ENCODE measurements around the gene ELP2.

DNA sequence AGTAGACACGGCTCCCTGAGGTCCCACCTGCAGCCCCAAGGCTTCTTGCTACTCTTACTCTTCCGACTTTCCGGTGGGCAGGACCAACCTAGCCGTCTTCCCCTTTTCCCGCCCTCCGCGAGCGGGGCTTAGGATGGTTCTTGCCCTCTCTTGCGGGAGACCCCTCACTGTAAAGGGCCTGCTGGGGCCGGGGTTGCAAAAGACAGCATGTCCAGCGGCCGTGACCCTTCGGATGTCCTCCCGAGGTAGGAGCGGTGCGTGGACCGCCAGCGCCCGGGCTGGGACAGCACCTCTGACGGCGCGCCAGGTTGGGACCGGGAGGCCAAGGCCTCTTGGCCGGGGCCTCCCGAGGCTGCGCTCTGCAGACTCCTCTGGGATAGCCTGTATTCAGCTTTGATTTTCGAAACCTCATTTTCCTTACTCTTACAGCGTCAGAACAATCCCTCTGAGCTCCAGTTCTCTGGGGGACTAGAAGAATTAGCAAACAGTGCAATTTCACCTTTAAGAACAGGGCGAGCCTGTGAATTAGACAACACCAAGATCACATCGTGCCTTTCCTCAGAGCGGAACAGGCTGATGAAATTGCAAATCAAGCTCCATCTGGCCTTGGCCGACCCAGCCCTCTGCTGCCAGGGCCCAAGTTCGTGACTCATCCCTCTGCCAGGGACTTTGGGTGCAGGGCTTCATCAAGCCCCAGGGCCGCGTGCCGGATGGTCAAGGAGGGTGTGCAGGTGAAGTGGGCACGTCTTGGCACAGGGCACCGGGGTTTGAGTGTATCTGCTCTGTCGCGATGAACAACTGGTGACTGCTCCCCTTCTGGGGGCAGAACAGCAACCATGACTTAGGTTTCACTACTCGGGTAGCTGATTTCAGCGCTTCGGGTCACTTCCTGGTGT, 58.4 kb downstream of the ELP2 start:
- TF ChIP-seq EP300 (IDR thresholded peaks at IDR 0.05; ENCODE audit: low read depth) (no peak), POLR2AphosphoS5 (IDR thresholded peaks at IDR 0.05) (no peak), POLR2A (IDR thresholded peaks at IDR 0.05) (no peak)
- TF ChIP-seq, protein P1, sequence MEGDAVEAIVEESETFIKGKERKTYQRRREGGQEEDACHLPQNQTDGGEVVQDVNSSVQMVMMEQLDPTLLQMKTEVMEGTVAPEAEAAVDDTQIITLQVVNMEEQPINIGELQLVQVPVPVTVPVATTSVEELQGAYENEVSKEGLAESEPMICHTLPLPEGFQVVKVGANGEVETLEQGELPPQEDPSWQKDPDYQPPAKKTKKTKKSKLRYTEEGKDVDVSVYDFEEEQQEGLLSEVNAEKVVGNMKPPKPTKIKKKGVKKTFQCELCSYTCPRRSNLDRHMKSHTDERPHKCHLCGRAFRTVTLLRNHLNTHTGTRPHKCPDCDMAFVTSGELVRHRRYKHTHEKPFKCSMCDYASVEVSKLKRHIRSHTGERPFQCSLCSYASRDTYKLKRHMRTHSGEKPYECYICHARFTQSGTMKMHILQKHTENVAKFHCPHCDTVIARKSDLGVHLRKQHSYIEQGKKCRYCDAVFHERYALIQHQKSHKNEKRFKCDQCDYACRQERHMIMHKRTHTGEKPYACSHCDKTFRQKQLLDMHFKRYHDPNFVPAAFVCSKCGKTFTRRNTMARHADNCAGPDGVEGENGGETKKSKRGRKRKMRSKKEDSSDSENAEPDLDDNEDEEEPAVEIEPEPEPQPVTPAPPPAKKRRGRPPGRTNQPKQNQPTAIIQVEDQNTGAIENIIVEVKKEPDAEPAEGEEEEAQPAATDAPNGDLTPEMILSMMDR (IDR thresholded peaks at IDR 0.05), result no peak
